HG02642 (cell line): ENCODE measurements around the gene ATMIN.

Source experiments
- ATAC-seq: cut with Tn5 transposase; IDR thresholded peaks from one replicate; pipeline ENCODE4 v1.9.1; 2021; ENCODE audit warnings: mild to moderate bottlenecking; ENCODE audit not compliant: unreplicated experiment, poor library complexity

ATMIN gene, protein sequence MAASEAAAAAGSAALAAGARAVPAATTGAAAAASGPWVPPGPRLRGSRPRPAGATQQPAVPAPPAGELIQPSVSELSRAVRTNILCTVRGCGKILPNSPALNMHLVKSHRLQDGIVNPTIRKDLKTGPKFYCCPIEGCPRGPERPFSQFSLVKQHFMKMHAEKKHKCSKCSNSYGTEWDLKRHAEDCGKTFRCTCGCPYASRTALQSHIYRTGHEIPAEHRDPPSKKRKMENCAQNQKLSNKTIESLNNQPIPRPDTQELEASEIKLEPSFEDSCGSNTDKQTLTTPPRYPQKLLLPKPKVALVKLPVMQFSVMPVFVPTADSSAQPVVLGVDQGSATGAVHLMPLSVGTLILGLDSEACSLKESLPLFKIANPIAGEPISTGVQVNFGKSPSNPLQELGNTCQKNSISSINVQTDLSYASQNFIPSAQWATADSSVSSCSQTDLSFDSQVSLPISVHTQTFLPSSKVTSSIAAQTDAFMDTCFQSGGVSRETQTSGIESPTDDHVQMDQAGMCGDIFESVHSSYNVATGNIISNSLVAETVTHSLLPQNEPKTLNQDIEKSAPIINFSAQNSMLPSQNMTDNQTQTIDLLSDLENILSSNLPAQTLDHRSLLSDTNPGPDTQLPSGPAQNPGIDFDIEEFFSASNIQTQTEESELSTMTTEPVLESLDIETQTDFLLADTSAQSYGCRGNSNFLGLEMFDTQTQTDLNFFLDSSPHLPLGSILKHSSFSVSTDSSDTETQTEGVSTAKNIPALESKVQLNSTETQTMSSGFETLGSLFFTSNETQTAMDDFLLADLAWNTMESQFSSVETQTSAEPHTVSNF

DNA sequence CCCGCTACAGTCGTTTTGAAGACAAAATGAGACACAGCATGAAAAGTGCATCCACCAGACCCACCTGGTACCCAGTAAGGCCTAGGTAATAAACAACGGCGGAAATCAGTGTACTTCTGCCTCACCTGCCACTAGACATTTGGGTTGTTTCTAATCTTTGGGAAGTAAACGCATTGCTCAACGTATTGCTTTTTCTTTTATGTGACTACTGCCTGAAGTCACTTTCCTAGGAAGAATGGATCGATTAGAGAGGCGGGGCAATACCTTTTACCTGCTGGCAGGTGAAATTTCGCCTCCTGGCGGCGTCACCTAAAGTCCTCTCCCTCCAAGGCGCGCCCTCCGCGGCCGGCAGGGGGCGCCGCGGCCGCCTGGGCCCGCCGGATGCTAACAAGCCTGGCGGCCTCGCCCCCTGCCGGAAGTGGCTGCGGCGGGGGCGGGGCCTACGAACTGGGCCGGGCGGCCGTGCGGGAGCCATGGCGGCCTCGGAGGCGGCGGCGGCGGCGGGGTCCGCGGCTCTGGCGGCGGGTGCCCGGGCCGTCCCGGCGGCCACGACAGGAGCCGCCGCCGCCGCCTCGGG, at the start of gene ATMIN:
ATMIN (plus strand) TSS at position 445 of the 577 bp plus-strand sequence; CDS start at position 474, 29 bp downstream.
- peak; percentile 88 for ATAC-seq

DNA sequence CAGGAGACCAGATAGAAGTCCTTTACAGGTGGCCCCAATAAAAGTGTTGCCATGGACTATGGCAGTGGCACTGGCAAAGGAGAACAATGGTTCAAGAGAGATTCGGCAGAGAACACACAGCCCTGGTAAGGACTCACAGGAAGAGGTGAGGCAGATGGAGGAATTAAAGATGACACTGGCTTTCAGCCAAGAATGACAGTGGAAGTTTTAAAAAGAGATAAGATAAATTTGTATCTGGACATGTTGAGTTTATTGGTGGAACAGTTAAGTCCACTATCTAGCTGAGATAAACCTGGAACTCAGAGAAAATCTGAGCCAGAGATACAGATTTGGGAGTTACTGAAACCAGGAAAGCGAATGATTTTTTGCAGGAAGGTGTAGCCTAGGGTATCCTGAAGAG, 49.1 kb upstream of the ATMIN start:
- no peak for ATAC-seq

DNA sequence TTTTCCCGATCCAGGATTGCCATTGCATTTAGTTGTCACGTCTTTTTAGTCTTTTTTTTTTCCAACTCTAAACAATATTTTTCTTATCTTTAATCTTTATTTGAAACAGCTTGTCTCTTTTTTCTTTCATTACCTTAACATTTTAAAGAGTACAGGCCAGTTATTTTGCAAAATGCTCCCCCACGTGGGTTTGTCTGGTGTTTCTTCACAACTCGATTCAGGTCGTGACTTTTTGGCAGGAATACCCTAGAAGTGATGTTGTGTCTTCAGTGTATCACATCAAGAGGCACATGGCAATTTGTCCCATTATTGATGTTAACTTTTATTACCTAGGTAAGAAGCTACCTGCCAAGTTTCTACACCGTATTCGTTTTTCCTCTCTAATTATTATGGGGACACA, 46.9 kb upstream of the ATMIN start:
- ATAC-seq, result no peak

DNA sequence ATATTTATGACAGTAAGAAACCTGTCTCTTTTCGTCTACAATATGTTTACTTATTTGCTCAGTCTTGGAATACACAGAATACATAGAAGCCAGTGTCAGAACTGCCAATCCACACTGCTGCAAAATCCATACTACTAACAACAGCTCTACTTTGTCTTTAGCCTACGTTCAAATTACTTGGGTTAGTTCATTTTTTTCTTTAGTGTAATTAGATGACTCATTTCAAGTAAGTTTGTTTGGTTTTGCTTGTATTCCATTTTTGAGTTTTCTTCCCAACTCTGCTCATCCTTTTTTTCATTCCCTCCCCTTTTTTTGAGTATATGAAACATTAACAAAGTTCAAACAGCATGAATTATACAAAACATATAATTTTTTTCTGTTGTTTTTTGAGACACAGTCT, 45.8 kb upstream of the ATMIN start:
- no peak for ATAC-seq

DNA sequence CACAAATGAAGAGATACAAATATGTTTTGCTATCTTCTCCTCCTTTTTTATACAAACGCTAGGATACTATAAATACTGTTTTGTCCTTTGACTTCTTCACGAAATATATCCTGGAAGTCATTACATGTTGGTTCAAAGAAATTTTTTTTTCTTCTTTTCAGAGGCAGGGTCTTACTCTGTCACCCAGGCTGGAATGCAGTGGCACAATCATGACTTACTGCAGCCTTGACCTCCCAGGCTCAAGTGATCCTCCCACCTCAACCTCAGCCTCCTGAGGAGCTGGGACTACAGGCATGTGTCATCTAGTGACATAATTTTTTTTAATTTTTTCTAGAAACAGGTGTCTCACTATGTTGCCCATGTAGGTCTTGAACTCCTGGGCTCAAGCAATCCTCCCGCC, 45.1 kb upstream of the ATMIN start:
- no peak for ATAC-seq

DNA sequence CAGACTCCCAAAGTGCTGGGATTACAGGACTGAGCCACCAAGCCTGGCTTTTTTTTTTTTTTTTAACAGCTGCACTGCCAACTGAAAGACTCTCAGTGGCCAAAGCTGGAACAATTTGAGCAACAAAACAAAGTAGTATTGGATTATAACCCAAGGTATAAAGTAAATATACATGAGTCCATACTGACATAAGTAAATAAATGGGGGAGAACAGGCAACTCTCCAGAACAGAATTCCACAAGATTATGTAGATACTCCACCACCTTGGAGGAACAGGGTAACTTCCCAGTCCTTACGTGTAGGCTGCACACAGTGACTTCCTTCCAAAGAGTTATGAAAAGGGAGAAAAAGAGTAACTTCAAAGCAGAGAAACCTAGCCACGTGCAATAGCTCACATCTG, 44.7 kb upstream of the ATMIN start:
- ATAC-seq, result no peak

DNA sequence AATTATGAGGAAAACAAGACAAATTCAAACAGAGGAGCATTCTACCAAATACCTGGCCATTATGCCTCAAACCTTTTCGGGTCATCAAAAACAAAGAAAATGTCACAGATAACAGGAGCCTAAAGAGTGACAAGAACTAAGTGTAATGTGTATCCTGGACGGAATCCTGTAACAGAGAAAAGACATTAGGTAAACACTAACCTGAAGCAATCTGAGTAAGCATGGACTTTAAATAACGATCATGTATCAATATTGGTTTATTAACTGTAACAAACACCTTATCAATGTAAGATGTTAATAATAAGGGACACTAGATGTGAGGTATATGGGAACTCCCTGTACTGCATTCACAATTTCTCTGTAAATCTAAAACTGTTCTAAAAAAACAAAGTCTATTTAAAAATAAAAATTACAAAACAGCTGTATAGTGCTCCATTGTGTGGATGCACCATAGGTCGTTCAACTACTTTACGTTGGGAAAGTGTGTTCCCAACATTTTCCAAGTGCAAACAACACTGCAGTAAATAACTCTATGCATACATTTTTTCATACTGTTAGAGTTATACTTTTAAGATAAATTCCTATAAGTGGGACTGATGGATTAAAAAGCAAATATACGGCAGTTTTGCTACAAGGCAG, 43.7 kb upstream of the ATMIN start:
- ATAC-seq, result no peak

DNA sequence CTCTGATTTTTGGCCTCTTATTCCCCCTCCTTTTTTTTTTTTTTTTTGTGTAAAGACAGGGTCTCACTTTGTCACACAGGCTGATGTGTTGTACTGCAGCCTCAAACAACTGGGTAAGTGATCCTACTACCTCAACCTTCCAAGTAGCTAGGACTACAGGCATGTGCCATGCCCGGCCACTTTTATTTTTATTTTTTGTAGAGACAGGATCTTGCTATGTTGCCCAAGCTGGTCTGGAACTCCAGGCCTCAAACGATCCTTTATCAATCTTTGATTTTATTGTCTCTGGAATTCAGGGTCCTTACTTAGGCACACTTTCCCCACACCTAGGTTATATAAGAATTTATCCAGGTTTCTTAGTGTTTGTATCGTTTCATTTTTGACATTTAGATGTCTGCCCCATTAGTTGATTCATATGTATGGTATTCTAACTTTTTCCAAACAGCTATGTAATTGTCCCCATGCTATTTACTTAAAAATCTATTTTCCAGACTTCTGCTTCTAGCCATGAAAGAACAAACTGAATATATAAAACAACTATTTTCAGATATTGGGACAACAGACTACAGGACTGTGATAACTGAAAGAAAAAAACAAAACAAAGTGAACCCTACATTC, 42.9 kb upstream of the ATMIN start:
- no peak for ATAC-seq

DNA sequence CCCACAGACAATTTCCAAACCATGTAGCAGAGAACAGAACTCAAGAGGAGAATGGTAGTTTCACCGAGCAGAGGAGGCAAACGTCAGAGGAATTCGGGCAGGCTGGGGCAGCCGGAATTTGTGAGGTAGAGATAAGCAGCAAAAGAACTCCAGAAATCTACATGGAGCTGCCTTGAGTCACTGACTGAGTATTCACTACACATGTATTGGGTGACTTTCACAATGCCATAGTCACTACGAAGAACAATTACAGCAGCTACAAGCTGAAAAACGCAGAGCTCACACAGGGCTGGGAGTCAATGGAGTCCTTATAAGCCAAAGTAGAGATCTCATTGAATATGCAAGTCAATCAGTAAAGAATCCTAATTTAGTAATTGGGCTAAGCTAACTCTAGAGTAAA, 42.3 kb upstream of the ATMIN start:
- no peak for ATAC-seq

DNA sequence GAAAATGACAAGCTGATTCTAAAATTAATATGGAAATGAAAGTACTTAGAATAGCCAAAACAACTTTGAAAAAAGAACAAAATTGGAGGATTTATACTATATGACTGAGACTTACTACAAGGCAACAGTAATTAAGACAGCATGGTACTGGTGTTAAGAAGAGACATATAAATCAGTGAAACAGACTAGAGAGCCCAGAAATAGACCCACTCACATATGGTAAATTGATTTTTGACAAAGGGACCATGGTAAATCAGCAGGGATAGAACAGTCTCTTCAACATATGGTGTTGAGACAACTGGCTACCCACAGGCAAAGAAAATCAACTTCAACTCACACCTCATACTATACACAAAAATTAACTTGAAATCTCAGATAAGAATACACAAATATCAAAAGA, 41.8 kb upstream of the ATMIN start:
- no peak for ATAC-seq

DNA sequence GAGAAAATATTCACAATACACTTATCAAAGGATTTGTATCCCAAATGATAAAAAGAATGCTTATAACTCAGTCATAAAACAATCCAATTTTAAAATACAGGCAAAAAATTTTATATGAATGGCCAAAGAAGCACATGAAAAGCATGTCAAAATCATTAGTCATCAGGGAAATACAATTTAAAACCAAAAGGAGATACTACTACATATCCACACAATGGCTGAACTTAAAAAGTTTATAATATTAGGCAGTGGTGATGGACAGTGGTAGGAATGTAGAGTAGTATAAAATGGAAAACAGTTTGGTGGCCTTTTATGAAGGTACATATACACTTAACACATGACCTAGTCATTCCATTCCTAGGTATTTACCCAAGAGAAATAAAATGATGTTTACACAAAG, 41.2 kb upstream of the ATMIN start:
- no peak for ATAC-seq

DNA sequence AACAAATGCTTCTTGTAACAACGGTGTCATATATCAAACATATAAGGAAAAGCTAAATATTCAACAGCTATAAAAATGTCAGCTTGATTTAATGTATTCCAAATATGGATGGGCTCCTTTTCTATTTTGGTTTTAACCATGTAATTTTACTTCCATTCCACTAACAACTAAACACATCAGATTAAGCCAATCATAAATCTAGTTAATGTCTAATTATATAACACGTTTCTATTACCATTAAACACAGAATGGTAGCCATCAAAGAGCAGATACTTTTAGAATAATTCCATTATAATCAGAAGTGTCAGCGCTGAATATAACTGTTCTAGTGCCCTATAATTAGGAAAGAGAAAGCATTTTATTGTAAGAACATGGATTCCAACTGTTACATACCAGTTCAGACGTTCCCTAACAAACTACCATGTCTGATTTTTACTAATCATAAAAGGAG, 38.9 kb upstream of the ATMIN start:
- no peak for ATAC-seq

DNA sequence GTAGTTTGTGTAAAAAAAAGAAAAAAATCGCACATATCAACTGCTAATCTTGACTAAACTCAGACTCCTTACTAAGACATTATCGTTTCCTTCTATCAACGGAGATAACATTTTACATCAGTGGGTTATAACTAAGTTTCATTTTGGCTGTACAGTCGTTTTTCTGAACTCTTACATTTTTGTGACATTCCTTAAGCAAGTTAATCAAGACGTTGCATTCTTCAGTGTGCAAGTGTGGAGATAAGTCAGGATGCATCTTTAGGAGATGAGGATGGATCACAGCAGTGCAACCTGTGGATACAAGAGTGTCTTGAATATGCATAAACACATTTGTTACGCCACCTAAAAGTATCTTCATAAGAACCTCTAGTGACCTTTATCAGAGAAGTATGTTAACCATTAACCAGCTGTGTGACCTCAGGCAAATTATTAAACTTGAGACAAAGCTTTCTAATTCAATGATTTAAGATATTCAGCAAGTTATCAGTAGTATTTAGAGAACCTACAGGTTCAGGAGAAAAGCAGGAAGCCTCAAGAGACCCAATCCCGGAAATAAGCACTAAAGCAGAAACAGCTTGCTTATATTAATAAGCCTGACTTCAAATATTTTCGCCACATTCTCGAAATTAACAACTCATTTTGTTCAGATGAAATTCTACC, 38.4 kb upstream of the ATMIN start:
- ATAC-seq, result peak; percentile 65

DNA sequence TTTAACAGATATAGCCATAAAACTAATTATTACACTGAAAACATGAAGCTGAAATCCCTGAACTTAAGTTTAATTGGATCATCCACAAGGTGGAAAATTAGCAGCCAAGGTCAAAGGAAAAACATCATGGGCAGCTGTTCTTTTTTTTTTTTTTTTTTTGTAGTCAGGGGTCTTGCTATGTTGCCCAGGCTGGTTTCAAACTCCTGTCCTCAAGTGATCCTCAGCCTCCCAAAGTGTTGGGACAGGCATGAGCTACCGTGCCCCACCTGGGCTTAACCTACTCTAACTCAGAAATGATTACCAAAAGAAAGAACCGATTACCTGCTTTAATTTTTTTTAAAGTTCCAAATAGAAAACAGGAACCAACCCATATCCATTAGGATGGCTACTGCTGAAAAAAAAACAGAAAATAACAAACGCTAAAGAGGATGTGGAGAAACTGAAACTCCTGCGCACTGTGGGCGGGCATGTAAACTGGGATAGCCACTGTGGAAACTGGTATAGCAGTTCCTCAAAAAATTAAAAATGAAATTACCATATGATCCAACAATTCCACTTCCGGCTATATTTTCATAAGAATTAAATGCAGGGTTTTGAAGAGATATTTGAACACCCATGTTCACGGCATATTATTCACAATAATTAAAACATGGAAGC, 37.5 kb upstream of the ATMIN start:
- ATAC-seq, result no peak

DNA sequence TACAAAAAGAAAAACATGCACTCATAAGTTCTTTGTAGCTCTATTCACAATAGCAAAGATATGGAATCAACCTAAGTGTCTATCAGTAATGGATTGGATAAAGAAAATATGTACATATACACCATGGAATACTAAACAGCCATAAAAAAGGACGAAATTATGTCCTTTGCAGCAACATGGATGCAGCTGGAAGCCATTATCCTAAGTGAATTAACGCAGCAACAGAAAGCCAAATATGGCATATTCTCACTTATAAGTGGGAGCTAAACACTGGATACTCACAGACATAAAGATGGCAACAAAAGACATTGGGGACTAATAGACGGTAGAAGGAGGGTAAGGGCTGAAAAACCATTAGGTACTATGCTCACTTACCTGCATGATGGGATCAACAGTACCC, 34.8 kb upstream of the ATMIN start:
- ATAC-seq, result no peak

DNA sequence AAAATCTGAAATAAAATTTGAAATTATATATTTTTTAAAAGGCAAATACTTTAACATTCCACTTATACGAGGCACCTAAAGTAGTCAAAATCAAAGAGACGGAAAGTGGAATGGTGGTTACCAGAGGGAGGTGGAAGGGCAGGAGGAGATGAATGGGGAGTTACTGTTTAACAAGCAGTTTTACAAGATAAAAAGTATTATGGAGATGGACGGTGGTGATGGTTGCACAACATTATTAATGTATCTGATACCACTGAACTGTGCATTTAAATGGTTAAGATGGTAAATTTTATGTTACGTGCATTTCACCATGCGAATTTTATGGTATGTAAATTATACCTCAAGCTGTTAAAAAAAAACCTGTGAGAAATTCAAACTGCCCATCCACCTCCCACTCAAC, 34.3 kb upstream of the ATMIN start:
- no peak for ATAC-seq

DNA sequence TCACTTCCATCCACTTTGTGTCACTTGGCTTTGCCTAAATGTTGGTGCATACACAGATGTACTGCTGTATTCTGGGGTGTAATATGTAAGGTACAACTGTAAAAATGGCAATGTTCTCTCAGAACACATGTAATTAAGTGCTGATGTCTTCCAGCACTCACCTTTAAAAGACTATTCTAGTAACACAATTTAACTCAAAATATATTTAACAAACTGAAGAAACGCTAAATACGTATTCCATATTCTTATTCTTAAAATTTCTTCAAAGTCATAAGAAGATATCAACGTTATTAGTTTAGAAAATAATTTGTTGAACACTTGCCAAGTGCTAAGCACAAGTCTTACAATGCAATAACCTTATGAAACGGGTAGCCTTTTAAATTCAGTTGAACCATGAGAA, 32.6 kb upstream of the ATMIN start:
- ATAC-seq, result no peak

DNA sequence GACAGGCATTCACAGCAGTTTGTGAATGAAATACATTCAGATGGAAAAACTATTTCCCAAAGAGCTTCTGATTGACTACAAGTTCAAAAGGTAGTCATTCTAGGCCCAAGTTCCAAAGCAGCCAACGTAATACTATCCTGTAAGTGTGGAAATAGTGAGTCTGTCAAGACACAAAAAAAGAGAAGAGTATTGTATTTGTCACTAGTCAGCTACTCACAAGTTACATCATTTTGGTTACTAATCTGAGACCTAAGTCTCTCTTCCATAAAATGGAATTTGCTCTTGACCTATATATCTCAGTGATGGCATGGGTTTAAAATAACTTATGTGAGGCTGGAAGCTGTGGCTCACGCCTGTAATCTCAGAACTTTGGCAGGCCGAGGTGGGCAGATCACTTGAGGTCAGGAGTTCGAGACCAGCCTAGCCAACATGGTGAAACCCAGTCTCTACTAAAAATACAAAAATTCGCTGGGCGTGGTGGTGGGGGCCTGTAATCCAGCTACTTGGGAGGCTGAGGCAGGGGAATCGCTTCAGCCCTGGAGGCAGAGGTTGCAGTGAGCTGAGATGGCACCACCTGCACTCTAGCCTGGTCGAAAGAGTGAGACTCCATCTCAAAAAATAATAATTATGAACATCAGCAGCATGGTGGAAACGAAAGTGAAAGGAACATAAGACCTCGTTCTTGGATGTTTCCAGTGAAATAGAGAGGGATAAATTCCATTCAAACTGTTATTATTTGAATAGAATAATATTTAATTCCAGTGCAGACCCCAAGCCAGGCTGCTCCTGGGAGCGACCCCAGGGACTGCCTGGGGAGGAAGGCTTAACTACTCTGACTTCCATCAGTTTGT, 31.8 kb upstream of the ATMIN start:
- no peak for ATAC-seq
